Thyroid gland (tissue), 4 donors: Measurements from ENCODE around the gene ZNF268. TPM values are rescaled to one million over a fixed set of nuclear protein-coding genes. Genes with fewer than 3 reads are reported as not detected.

ENCODE experiments used
- DNase-seq, 2 donors: peaks; one replicate each; pipeline ENCODE4 v3.0.0-alpha.2; 2019
- H3K27ac ChIP-seq, 3 donors: fragments of 200-600 bp; sonication (generic); 1 replicate in 2 of 3; 2 replicates in 1 of 3; pipeline ENCODE4 v1.5.1; 2016 to 2019; ENCODE audit warnings: mild to moderate bottlenecking in 1 of 3, moderate library complexity in 1 of 3
- H3K27me3 ChIP-seq: fragments of 200-600 bp; sonication (generic); one replicate; pipeline ENCODE4 v1.5.1; 2019
- H3K36me3 ChIP-seq, 2 donors: fragments of 200-600 bp; sonication (generic); one replicate each; pipeline ENCODE4 v1.5.1; 2016 to 2019
- H3K4me1 ChIP-seq, 2 donors: fragments of 200-600 bp; sonication (generic); one replicate each; pipeline ENCODE4 v1.5.1; 2017 to 2019
- H3K4me3 ChIP-seq, 3 donors: fragments of 200-600 bp; sonication (generic); replicated peaks in 1 of 3; 1 replicate in 2 of 3; 2 replicates in 1 of 3; pipeline ENCODE4 v1.5.1; 2016; ENCODE audit warnings: mild to moderate bottlenecking in 1 of 3
- H3K9me3 ChIP-seq: fragments of 200-600 bp; sonication (generic); one replicate; pipeline ENCODE4 v1.5.1; 2017
- POLR2A ChIP-seq, 2 donors: fragments of 450-650 bp; IDR thresholded peaks; one replicate each; pipeline ENCODE4 v1.6.1; 2017; ENCODE audit warnings: antibody characterized with exemption in 2 of 2, mild to moderate bottlenecking in 2 of 2, moderate library complexity in 1 of 2
- WGBS, 2 donors: methylation state at CpG; one replicate each; pipeline ENCODE4 v1.1.5; 2017; 5-methylcytosine and 5-hydroxymethylcytosine counted together
- intact Hi-C: fragments of 100-400 bp; cut with DNase I; formaldehyde crosslinking; loops from one replicate; pipeline ENCODE4 v1.15.1; 2023
- total RNA-seq, 4 donors: library from RNA; depleted of rRNA; stranded (reverse); fragments of >200 nt; gene quantifications; one replicate each; pipeline ENCODE4 v1.2.3, GENCODE V29; 2016
- TF ChIP-seq, protein P1 (sequence below), 6 experiments: fragments of 200-600 bp in 3 of 6; fragments of 450-650 bp in 3 of 6; sonication (generic) in 3 of 6; IDR thresholded peaks; one replicate each; pipeline ENCODE4 v1.5.1; 2016 to 2019; ENCODE audit warnings: antibody characterized with exemption in 6 of 6, mild to moderate bottlenecking in 2 of 6, inconsistent platforms in 1 of 6, moderate library complexity in 1 of 6

The ZNF268 gene
- total RNA-seq, 4 donors from 2014 or later, result 26.5 to 56.9 (median 50.1) TPM

DNA sequence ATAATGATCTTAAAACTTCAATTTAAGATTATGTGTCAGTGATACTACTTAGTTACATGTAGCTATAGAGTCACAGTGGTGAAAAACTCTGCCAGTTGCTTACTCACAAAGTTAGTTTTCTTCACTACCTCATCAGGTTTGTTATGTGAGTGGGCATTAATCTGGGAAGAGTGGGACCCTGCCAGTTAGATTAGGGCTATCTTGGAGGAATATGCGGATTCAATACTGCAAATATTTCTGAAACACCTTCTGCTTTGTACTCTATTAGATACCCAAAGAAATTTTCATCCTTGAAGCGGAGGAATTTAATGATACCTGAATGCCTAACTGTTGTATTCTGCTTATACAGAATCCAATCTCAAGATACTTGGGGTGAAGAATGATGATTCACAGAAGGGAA, 25.1 kb downstream of the ZNF268 start:
- Histone ChIP-seq H3K27ac (no peak overlapping the region), H3K4me1 (no peaks in the 10 kb centered on the region), H3K36me3 (peaks cover 21% of the 10 kb centered on the region in 2 donors), H3K27me3 (no peaks in the 10 kb centered on the region), H3K9me3 (peaks cover 34% of the 10 kb centered on the region), H3K4me3 (no peak overlapping the region)
- DNase-seq, result no peak
- no peak for TF ChIP-seq POLR2A (IDR thresholded peaks at IDR 0.05)
- TF ChIP-seq, protein P1, sequence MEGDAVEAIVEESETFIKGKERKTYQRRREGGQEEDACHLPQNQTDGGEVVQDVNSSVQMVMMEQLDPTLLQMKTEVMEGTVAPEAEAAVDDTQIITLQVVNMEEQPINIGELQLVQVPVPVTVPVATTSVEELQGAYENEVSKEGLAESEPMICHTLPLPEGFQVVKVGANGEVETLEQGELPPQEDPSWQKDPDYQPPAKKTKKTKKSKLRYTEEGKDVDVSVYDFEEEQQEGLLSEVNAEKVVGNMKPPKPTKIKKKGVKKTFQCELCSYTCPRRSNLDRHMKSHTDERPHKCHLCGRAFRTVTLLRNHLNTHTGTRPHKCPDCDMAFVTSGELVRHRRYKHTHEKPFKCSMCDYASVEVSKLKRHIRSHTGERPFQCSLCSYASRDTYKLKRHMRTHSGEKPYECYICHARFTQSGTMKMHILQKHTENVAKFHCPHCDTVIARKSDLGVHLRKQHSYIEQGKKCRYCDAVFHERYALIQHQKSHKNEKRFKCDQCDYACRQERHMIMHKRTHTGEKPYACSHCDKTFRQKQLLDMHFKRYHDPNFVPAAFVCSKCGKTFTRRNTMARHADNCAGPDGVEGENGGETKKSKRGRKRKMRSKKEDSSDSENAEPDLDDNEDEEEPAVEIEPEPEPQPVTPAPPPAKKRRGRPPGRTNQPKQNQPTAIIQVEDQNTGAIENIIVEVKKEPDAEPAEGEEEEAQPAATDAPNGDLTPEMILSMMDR (IDR thresholded peaks at IDR 0.05), result no peak
- 96 to 98% methylated on average over 2 of the region's 2 CpGs for WGBS, 2 donors
- intact Hi-C loops, result no loop called here

DNA sequence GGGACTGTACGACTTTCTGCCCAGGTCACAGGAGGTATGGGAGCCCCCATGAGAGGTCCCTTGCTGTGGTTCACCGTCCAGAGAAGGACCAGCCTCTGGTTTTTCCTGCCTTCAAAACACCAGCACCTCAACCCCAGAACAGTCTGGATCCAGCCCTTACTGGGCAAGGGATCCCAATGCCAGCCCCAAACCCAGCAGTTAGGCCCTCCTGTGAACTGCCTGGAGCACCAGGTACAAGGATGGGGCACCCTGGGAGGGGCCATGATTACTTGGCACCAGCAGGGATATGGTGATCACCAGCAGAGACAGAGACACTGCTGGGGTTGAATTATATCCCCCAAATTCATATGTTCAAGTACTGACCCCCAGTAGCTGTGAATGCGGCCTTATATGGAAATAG, 34.4 kb downstream of the ZNF268 start:
- DNase-seq, result no peak
- no peaks in the 10 kb centered on the region for H3K36me3 ChIP-seq
- no peaks in the 10 kb centered on the region for H3K4me1 ChIP-seq
- no peak overlapping the region for H3K4me3 ChIP-seq
- no peak for TF ChIP-seq POLR2A (IDR thresholded peaks at IDR 0.05)
- TF ChIP-seq, protein P1 (IDR thresholded peaks at IDR 0.05), result no peak
- no peaks in the 10 kb centered on the region for H3K9me3 ChIP-seq
- 77 to 82% methylated on average over 2 to 3 of the region's 3 CpGs for WGBS, 2 donors
- H3K27me3 ChIP-seq, result no peaks in the 10 kb centered on the region
- no peak overlapping the region for H3K27ac ChIP-seq
- intact Hi-C loops, result no loop called here

DNA sequence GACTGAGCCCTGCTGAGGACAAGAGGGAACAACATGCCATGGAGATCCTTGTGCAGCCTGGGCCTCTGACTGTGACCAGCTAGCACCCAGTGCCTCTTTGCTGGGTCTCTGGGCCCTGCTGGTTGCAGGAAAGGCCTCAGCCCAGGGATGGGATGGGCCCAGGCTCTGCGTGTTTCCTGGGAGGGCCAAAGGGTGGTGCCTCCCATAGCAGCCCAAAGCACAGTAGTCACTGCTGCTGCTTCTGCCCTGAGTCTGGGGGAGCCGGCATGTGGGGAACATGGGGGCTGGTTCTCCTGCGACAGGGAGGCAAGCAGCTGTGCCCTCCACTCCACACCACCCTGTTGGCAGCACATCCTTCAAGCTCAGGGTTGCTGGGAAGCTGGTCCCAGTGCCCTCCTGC, 35.9 kb downstream of the ZNF268 start:
- Histone ChIP-seq H3K36me3 (no peaks in the 10 kb centered on the region), H3K27me3 (no peaks in the 10 kb centered on the region), H3K4me1 (no peaks in the 10 kb centered on the region), H3K27ac (no peak overlapping the region), H3K4me3 (no peak overlapping the region), H3K9me3 (no peaks in the 10 kb centered on the region)
- intact Hi-C loops, result no loop called here
- no peak for DNase-seq
- TF ChIP-seq POLR2A (IDR thresholded peaks at IDR 0.05), result no peak
- TF ChIP-seq, protein P1 (IDR thresholded peaks at IDR 0.05), result no peak
- 80% methylated on average over 3 of the region's 3 CpGs; no CpG with 5 or more reads in 1 of the 2 donors for WGBS, 2 donors

DNA sequence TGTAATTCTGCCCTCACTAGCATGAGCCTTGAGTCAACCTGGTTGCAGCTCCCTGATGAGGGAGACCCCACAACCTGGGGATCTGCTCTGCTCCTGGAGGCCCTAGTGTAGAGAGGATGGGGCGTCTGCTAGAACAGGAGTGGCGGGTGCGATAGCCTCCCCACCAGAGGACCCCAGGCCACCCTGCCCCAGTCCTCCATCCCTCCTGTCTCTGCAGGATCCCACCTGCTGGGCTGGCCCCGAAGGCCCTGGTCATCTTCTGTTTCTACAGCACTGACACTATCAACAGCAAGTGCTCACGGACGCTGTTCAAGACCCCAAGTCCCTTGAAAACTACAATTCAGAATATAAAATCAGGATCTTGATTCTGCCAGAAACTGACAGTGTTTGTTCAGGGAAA, 39.2 kb downstream of the ZNF268 start:
- TF ChIP-seq POLR2A (IDR thresholded peaks at IDR 0.05), result no peak
- TF ChIP-seq, protein P1 (IDR thresholded peaks at IDR 0.05), result no peak
- Histone ChIP-seq H3K4me3 (no peak overlapping the region), H3K27ac (no peak overlapping the region), H3K4me1 (no peaks in the 10 kb centered on the region), H3K36me3 (no peaks in the 10 kb centered on the region), H3K9me3 (no peaks in the 10 kb centered on the region), H3K27me3 (no peaks in the 10 kb centered on the region)
- no peak for DNase-seq
- intact Hi-C loops, result no loop called here
- 87 to 89% methylated on average over 6 of the region's 6 CpGs for WGBS, 2 donors

DNA sequence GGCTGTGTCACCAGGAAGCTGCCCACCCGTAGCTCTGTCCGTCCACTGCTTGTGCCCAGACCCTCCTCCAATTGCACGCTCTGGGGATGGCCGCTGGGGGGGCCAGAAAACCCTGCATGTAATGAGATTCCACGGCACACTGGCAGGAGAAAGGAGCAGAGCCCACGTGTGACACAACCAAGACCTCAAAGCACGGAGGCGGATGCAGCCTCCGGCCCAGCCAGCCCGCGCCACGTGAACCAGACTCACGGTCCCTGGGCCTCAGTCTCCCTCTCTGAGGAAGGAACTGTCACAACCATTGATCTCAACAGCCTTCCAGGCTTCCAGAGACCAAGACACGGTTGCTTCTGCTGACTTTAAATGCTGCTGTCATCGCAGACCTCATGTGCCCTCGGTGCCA, 39.9 kb downstream of the ZNF268 start:
- no peak overlapping the region for H3K27ac ChIP-seq
- no peak for DNase-seq
- 88 to 94% methylated on average over 13 to 15 of the region's 16 CpGs for WGBS, 2 donors
- H3K4me3 ChIP-seq, result no peak overlapping the region
- intact Hi-C loops, result no loop called here
- no peaks in the 10 kb centered on the region for H3K27me3 ChIP-seq
- no peaks in the 10 kb centered on the region for H3K4me1 ChIP-seq
- no peaks in the 10 kb centered on the region for H3K9me3 ChIP-seq
- TF ChIP-seq, protein P1 (IDR thresholded peaks at IDR 0.05), result no peak
- no peak for TF ChIP-seq POLR2A (IDR thresholded peaks at IDR 0.05)
- H3K36me3 ChIP-seq, result no peaks in the 10 kb centered on the region
